ENCODE data around the gene CDHR1.

GRCh38 chr10:84195044-84195830 is 900 bp downstream of the CDHR1 start:
- TF ChIP-seq POLR2AphosphoS5 (IDR thresholded peaks at IDR 0.05; ENCODE audit: low read depth, low read length): no peak
- no peak for TF ChIP-seq POLR2A (IDR thresholded peaks at IDR 0.05; ENCODE audit: low read depth, low read length)
- TF ChIP-seq POU2F2 (IDR thresholded peaks at IDR 0.05; ENCODE audit: low read depth, low read length): no peak
- TF ChIP-seq PAX5 (IDR thresholded peaks at IDR 0.05; ENCODE audit: insufficient read depth, low read length, severe bottlenecking): no peak
- TF ChIP-seq TAF1 (IDR thresholded peaks at IDR 0.05; ENCODE audit: low read depth, low read length): no peak

Data from GM12891 (cell line).